ENCODE measurements around the gene GPN1. TPM values are rescaled to one million over a fixed set of nuclear protein-coding genes. Genes with fewer than 3 reads are reported as not detected.
A peak's percentile ranks its signal among the peaks of the same experiment; 100 is the strongest.

Gene GPN1
- total RNA-seq, 1 experiment from 2014 or later = 35.9 TPM

DNA sequence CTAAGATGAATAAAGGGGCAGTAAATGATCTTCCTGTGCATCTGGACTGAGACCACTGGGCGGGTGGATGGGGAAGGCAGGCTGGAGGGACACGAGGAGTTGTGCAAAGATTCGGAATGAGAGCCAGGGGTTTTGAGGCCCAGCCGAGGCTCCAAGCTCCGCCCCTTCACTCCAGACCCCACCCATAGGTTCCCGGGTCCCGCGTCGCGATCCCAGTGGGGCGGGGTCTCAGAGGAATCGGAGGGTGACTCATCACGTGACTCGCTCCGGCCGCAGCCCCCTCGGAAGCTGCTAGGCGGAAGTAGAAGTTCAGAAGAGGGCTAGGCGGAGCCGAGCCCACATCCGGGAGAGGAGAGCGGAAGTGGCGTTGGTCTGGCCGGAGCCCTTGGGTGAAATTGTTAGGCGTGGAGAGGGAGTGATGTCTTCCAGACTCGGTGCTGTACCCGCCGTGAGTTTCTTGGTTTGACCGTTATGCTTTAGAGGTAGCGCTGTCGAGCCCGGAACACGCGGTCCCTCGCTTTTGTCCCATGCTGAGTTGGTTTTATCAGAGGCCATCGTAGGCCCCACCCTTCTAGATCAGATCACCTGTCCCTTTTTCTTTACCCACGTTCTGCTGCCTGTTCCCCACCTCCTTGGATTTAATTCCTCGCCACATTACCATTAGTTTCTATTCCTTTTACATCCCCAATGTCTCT lies 46.0 kb upstream of the GPN1 start, which contains the start of gene ZNF512 (continued):
- no peak for TF ChIP-seq TEAD1 (CRISPR knock-in tag; IDR thresholded peaks at IDR 0.05)
- TF ChIP-seq RORB (CRISPR knock-in tag; IDR thresholded peaks at IDR 0.05) = no peak
- TF ChIP-seq ETV6 (CRISPR knock-in tag; IDR thresholded peaks at IDR 0.05) = 0 out of 2 replicates have a peak, but pooled peaks have one; percentile 22
- no peak for TF ChIP-seq GTF2I (CRISPR knock-in tag; conservative IDR thresholded peaks at IDR 0.05)
- TF ChIP-seq HMGA2 (CRISPR knock-in tag; IDR thresholded peaks at IDR 0.05) = no peak
- TF ChIP-seq, protein P1, sequence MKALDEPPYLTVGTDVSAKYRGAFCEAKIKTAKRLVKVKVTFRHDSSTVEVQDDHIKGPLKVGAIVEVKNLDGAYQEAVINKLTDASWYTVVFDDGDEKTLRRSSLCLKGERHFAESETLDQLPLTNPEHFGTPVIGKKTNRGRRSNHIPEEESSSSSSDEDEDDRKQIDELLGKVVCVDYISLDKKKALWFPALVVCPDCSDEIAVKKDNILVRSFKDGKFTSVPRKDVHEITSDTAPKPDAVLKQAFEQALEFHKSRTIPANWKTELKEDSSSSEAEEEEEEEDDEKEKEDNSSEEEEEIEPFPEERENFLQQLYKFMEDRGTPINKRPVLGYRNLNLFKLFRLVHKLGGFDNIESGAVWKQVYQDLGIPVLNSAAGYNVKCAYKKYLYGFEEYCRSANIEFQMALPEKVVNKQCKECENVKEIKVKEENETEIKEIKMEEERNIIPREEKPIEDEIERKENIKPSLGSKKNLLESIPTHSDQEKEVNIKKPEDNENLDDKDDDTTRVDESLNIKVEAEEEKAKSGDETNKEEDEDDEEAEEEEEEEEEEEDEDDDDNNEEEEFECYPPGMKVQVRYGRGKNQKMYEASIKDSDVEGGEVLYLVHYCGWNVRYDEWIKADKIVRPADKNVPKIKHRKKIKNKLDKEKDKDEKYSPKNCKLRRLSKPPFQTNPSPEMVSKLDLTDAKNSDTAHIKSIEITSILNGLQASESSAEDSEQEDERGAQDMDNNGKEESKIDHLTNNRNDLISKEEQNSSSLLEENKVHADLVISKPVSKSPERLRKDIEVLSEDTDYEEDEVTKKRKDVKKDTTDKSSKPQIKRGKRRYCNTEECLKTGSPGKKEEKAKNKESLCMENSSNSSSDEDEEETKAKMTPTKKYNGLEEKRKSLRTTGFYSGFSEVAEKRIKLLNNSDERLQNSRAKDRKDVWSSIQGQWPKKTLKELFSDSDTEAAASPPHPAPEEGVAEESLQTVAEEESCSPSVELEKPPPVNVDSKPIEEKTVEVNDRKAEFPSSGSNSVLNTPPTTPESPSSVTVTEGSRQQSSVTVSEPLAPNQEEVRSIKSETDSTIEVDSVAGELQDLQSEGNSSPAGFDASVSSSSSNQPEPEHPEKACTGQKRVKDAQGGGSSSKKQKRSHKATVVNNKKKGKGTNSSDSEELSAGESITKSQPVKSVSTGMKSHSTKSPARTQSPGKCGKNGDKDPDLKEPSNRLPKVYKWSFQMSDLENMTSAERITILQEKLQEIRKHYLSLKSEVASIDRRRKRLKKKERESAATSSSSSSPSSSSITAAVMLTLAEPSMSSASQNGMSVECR (CRISPR knock-in tag; IDR thresholded peaks at IDR 0.05; ENCODE audit: borderline replicate concordance) = 0 out of 2 replicates have a peak, but pooled peaks have one; percentile 43
- no peak for TF ChIP-seq TEAD4 (CRISPR knock-in tag; IDR thresholded peaks at IDR 0.05)
- TF ChIP-seq, protein P2, sequence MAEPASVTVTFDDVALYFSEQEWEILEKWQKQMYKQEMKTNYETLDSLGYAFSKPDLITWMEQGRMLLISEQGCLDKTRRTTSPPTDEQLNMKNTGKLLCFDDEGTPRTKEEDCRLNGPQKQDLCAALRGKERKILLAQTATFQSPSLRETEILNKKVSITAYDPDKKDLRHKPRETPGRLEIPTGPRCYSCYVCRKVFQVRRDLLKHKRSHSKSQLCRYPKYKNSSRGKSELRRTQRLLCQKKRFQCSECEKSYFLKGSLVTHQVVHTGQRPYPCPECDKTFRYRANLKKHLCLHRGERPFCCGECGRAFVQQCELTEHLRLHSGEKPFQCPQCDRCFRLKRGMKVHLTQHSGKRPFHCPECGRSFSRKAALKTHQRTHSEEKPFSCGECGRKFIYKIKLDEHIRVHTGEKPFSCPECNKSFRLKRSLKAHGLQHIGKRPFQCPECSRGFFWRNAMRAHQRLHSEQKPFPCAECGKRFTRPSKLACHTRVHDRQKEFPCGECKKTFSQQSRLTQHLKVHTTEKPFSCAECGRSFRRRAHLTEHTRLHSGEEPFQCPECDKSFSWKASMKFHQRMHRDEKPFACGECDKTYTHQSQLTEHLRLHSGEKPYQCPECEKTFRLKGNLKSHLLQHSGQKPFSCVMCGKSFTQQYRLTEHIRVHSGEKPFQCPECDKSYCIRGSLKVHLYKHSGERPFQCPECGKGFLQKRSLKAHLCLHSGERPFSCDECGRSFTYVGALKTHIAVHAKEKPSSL (CRISPR knock-in tag; conservative IDR thresholded peaks at IDR 0.05) = no peak
- TF ChIP-seq, protein P3, sequence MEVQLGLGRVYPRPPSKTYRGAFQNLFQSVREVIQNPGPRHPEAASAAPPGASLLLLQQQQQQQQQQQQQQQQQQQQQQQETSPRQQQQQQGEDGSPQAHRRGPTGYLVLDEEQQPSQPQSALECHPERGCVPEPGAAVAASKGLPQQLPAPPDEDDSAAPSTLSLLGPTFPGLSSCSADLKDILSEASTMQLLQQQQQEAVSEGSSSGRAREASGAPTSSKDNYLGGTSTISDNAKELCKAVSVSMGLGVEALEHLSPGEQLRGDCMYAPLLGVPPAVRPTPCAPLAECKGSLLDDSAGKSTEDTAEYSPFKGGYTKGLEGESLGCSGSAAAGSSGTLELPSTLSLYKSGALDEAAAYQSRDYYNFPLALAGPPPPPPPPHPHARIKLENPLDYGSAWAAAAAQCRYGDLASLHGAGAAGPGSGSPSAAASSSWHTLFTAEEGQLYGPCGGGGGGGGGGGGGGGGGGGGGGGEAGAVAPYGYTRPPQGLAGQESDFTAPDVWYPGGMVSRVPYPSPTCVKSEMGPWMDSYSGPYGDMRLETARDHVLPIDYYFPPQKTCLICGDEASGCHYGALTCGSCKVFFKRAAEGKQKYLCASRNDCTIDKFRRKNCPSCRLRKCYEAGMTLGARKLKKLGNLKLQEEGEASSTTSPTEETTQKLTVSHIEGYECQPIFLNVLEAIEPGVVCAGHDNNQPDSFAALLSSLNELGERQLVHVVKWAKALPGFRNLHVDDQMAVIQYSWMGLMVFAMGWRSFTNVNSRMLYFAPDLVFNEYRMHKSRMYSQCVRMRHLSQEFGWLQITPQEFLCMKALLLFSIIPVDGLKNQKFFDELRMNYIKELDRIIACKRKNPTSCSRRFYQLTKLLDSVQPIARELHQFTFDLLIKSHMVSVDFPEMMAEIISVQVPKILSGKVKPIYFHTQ (CRISPR knock-in tag; IDR thresholded peaks at IDR 0.05) = no peak
- TF ChIP-seq, protein P4, sequence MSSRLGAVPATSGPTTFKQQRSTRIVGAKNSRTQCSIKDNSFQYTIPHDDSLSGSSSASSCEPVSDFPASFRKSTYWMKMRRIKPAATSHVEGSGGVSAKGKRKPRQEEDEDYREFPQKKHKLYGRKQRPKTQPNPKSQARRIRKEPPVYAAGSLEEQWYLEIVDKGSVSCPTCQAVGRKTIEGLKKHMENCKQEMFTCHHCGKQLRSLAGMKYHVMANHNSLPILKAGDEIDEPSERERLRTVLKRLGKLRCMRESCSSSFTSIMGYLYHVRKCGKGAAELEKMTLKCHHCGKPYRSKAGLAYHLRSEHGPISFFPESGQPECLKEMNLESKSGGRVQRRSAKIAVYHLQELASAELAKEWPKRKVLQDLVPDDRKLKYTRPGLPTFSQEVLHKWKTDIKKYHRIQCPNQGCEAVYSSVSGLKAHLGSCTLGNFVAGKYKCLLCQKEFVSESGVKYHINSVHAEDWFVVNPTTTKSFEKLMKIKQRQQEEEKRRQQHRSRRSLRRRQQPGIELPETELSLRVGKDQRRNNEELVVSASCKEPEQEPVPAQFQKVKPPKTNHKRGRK (CRISPR knock-in tag; IDR thresholded peaks at IDR 0.05; ENCODE audit: borderline replicate concordance) = no peak
- TF ChIP-seq SMAD3 (CRISPR knock-in tag; IDR thresholded peaks at IDR 0.05; ENCODE audit: borderline replicate concordance) = no peak
- TF ChIP-seq CREB1 (CRISPR knock-in tag; IDR thresholded peaks at IDR 0.05) = no peak
- TF ChIP-seq HMGXB4 (CRISPR knock-in tag; IDR thresholded peaks at IDR 0.05) = no peak
- TF ChIP-seq ZNF671 (CRISPR knock-in tag; IDR thresholded peaks at IDR 0.05) = no peak
- TF ChIP-seq, protein P5, sequence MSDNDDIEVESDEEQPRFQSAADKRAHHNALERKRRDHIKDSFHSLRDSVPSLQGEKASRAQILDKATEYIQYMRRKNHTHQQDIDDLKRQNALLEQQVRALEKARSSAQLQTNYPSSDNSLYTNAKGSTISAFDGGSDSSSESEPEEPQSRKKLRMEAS (CRISPR knock-in tag; IDR thresholded peaks at IDR 0.05) = peak; percentile 62; the same call in 1 of the 2 replicates
- 0 out of 2 replicates have a peak, but pooled peaks have one; percentile 28 for TF ChIP-seq JUN (CRISPR knock-in tag; IDR thresholded peaks at IDR 0.05)
- TF ChIP-seq NFYB (CRISPR knock-in tag; conservative IDR thresholded peaks at IDR 0.05; ENCODE audit: low read depth) = no peak
- TF ChIP-seq, protein P6, sequence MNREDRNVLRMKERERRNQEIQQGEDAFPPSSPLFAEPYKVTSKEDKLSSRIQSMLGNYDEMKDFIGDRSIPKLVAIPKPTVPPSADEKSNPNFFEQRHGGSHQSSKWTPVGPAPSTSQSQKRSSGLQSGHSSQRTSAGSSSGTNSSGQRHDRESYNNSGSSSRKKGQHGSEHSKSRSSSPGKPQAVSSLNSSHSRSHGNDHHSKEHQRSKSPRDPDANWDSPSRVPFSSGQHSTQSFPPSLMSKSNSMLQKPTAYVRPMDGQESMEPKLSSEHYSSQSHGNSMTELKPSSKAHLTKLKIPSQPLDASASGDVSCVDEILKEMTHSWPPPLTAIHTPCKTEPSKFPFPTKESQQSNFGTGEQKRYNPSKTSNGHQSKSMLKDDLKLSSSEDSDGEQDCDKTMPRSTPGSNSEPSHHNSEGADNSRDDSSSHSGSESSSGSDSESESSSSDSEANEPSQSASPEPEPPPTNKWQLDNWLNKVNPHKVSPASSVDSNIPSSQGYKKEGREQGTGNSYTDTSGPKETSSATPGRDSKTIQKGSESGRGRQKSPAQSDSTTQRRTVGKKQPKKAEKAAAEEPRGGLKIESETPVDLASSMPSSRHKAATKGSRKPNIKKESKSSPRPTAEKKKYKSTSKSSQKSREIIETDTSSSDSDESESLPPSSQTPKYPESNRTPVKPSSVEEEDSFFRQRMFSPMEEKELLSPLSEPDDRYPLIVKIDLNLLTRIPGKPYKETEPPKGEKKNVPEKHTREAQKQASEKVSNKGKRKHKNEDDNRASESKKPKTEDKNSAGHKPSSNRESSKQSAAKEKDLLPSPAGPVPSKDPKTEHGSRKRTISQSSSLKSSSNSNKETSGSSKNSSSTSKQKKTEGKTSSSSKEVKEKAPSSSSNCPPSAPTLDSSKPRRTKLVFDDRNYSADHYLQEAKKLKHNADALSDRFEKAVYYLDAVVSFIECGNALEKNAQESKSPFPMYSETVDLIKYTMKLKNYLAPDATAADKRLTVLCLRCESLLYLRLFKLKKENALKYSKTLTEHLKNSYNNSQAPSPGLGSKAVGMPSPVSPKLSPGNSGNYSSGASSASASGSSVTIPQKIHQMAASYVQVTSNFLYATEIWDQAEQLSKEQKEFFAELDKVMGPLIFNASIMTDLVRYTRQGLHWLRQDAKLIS (CRISPR knock-in tag; IDR thresholded peaks at IDR 0.05; ENCODE audit: borderline replicate concordance) = no peak
- no peak for TF ChIP-seq ZNF138 (CRISPR knock-in tag; conservative IDR thresholded peaks at IDR 0.05)
- TF ChIP-seq, protein P7, sequence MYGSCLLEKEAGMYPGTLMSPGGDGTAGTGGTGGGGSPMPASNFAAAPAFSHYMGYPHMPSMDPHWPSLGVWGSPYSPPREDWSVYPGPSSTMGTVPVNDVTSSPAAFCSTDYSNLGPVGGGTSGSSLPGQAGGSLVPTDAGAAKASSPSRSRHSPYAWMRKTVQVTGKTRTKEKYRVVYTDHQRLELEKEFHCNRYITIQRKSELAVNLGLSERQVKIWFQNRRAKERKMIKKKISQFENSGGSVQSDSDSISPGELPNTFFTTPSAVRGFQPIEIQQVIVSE (CRISPR knock-in tag; IDR thresholded peaks at IDR 0.05; ENCODE audit: borderline replicate concordance) = no peak
- no peak for TF ChIP-seq MYBL2 (CRISPR knock-in tag; IDR thresholded peaks at IDR 0.05)
